Jurkat, Clone E6-1 (cell line): ENCODE data around the gene PACS1.

Experiments used
- DNase-seq: peaks from one replicate; pipeline ENCODE4 v3.0.0-alpha.2; 2011; ENCODE audit warnings: low read depth, low spot score
- H3K4me3 ChIP-seq: 2 replicates; pipeline ENCODE4 v1.5.1; 2011; ENCODE audit warnings: mild to moderate bottlenecking, low read length, control low read depth, moderate library complexity

Gene PACS1

DNA sequence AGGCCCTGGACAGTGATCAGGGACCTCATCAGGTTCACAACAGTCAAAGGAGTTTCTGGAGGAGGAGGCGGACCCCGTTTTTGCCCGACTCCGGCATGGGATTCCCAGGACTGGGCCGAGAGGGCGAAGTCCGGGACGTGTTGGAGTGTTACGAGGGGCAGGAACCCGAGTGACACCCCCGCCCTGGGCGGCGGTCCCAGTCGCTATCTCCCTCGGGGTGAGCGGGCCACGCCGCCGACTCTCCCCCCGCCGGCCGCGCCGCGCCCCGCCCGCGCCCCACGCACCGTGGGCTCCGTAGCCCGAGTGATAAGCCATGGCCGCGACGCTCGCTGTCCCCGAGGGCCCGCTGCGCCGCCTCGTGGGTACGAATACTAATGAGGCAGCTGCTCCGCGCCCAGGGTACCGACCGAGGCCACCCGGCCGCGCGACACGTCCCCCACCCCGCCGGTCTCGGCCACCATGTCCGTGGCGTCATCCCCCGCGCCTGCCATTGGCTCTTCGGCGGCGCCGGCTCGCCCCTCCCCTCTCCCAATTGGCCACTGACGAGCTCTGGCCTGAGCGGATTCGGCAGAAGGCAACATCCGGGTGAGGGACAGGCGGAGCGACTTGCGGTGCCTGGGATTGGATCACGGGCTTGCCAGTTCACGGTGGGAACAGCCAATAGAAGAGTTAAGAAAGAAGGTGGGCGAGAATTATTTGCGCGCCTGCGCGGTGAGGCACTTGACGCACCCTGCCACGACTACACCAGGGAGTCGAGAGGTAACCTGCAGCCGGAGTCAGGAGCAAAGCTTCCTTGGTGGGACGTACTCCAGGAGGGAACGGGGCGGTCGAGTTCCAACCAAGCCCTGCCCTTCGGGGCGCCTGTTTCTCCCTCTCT is 218.8 kb downstream of the PACS1 start, which contains the start of gene YIF1A:
Gene YIF1A, minus strand, starts transcription at position 473 of the 877 bp plus-strand sequence. Its CDS starts 158 bp downstream, at position 315.
- peak within 1 kb of the TSS; percentile 91 for H3K4me3 ChIP-seq
- DNase-seq: peak; percentile 99

DNA sequence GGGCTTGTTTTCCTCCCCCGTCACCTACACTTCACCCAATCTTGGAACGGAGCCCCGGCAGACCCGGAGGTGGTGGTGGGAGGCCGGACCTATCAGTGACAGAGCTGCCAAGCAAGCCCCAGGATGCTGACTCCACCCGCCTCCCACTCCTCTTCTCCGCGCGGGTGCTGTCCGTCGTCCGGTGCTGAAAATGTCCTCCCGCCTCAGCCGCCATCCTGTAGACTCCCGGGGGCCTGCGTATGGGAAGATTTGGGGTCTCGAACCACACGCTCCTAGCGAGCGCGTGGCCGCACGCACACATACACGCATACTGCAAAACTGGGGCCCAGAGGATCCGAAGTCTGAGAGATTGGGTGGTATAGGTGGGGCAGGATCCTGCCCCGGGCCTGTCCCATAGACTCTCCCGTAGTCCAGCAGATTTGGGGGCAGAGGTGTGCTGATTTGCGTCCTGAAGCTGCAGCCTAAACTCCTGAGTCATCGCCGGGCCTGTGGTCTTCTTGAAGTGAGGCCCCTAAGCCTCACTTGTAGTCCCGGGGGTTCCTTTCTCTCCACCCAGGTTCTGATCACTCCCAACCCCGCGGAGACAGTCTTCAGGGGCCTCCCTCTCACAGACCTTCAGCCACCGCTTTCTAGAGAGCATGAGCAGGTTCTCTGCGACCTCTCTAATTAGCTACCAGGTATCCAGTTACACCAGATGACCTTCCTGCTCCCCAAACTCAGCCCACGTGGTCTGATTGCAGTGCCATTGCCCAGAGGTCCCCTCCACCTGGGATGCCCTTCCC is 219.7 kb downstream of the PACS1 start:
- DNase-seq: no peak
- H3K4me3 ChIP-seq: peak overlapping the region; percentile 77

DNA sequence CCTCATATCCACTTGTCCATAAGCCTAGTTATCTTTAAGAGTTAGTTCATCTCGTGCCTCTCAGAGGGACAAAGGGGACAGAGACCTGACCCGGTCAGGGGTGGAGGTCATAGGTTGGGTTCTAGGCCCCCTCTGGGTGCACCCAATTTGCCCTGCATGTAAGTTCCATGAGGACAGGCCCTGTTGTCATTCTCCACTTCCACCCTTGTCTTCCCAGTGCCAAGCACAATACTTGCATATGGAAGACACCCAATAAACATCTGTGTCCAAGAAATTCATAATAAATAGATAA is 220.2 kb downstream of the PACS1 start:
- DNase-seq: no peak
- H3K4me3 ChIP-seq: peak overlapping the region; percentile 77

DNA sequence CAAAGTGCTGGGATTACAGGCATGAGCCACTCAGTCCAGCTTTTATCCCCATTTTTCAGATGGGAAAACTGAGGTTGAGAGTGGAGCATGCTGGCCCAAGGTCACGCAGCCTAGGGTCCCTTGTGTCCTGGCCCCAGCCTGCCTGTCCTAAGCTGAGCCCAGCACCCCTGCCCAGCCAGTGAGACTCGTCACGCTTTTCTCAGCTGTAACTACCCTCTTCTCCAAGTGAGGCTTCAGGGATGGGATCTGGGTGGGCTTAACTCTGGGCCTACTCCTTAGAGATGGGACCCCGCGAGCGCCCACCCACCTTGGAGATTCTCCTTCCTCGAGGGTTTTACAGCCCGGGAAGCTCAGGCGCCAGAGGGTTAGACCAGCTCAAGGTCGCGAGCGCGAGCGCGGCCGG is 221.2 kb downstream of the PACS1 start:
- peak overlapping the region; percentile 24; the same call in 1 of the 2 replicates for H3K4me3 ChIP-seq
- DNase-seq: no peak

DNA sequence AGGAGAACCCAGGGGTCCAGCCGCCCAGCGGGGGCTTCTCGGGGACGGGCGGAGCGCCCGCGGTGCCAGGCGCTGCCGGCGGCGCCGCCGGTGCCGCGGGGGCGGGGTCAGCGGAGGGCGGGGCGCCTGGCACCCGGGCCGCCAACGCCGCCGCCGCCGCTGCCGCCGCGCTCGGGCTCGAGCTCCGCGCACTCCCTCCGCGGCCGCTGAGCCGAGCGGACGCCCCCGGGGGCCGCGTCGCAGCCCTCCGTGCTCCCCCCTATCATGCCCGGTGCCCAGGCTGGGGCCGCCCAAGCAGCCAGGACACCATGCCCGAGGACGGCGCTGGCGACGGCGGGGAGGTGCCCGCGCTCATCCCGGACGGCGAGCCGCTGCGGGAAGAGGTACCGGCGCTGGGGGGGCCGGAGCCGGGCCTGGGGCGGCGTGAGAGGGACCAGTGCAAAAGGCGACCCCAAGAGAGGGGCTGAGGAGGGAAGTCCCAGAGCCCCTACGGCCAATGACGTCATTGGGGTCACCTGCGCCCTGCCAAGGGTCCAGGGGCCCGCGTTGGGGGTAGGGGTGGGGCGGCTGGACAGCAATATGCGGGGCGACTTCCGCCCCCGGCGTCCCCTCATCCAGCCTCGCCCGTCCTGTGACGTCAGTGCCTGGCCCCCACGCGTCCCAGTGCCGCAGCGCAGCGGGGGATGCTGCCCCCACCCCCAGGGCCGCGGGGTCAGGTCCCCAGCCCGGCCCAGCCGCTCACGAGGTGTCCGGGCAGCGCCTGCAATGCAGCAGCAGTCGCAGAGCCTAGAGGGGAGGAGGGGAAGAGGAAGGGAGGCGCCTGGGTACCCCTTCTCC is 221.9 kb downstream of the PACS1 start, which contains the start of gene TMEM151A:
Gene TMEM151A, plus strand, starts transcription at position 189 of the 837 bp plus-strand sequence. Its CDS starts 120 bp downstream, at position 309.
- DNase-seq: no peak
- peak within 1 kb of the TSS; percentile 51 for H3K4me3 ChIP-seq

DNA sequence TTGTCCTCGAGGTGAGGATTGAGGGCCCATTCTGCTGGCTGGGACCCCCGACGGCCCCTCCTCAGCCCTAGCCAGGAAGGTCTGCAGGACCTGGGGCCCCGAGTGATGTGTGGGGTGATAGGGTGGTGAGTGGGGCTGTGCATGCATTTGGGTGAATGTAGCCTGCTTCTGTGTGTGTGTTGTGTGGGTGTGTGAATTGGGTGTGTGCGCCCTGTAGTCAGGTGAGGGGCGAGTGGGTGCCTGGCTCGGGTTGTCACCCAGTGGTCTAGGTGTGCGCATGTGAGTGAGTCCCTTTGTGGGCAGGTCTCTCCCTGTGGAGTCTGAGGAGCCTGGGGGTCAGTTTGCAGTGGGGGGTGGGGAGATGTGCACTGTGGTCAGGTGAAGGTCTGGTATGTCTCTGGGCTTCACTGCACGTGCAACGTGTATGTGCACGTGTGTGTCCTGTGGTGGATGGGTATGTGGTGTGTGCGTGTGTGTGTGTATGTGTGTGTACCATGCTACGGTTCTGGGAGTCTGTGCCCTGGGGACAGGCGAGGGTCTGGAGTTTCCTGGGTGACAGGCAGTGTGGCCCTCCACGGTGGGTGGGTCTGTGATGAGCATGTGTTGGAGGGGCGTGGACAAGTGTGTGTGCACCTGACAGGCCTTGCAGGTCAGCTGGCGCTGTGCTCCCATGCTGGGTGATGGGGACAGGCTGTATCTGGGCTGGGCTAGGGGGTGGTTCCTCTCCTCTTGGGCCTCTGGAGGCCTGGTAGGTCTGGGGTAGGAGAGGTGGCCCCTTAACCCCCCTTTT is 222.7 kb downstream of the PACS1 start:
- H3K4me3 ChIP-seq: peak overlapping the region; percentile 51
- no peak for DNase-seq

DNA sequence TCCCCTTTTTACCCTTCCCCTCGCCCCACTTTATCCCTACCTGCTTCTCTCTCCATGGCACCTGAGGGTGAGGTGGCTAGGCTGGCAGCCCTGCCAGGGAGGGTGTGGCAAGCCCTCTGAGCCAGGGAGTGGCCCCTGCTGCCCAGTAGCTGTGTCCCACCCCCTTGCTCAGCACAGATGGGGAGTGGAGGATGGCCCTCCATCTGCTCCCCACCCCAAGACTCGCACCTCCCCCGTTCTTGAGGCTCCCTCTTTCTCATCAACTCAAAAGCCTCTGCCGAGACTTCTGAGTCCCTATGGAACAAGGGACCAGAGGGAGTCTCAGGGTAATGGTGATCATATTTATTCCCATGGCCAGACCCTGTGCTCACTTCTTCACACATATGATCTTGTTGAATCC is 223.3 kb downstream of the PACS1 start:
- no peak overlapping the region for H3K4me3 ChIP-seq
- no peak for DNase-seq

DNA sequence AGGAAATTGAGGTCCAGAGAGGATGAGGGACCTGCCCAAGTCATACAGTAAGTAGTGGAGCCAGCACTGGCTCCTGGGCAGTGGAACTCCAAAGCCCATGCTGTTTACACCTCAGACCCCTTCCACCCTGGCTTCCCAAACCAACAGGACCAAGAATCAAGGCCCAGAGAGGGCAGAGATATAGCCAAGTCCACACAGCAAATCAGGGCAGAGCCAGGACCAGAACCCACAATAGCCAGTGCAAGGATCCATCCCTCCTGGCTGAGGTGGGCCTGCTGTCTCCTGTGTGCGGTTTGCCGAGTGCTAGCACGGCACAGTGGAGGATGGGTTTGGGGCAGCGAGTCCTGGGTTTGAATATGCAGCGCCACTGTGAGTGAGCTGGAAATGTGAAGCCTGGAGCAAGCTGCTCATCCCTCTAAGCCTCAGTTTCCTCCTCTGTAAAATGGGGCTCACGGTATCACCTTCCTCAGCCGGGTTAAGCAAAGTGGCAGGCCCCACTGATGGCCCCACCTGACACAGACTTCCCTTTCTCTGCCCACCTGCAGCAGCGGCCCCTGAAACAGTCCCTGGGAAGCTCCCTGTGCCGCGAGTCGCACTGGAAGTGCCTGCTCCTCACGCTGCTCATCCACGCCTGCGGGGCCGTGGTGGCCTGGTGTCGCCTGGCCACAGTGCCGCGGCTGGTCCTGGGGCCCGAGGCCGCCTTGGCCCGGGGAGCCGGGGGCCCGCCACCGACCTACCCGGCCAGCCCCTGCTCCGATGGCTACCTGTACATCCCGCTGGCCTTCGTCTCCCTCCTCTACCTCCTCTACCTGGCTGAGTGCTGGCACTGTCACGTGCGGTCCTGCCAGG is 223.9 kb downstream of the PACS1 start:
- H3K4me3 ChIP-seq: no peak overlapping the region
- no peak for DNase-seq
